ENCODE results near the gene CNN2. TPM values are rescaled to one million over a fixed set of nuclear protein-coding genes. Genes with fewer than 3 reads are reported as not detected.

Gene CNN2
- total RNA-seq, 2 experiments from 2014 or later = 123 to 130 TPM

DNA sequence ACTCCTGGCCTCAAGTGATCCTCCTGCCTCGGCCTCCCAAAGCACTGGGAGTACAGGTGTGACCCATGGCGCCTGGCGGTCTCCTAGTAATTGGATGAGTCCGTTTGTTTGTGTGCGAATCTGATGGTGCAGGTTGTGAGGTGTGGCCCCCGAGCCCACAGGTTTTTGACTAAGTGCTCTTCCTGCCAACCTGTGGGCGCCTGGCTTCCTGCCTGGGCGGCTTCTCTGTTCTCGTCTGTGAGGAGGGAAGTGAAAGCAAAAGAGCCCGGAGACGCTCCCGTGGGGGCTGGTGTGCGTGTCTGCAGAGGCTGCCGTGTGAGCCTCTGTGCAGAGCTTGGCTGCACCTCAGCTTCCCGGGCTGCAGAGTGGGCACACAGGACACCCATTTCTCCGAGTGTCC is 50.5 kb downstream of the CNN2 start:
- peak overlapping the region; percentile 68 for H3K4me3 Mint-ChIP-seq
- peak overlapping the region; percentile 90 for H3K27ac Mint-ChIP-seq
- no peaks in the 10 kb centered on the region for H3K27me3 Mint-ChIP-seq
- H3K4me1 Mint-ChIP-seq (ENCODE audit: low read depth) = peaks cover 68% of the 10 kb centered on the region
- H3K9me3 Mint-ChIP-seq = no peaks in the 10 kb centered on the region
- intact Hi-C loops (cut with micrococcal nuclease) = loop anchor here (1.0 to 2.0 kb wide), 7 partner anchors 8 to 56 kb away; partner anchors contain the start of genes GPX4, POLR2E, RNU6-2 and TMEM259
- ChIA-PET CTCF (interaction anchor here (0.6 to 2.9 kb wide), 3 partner anchors 10 to 80 kb away, joined by 3 to 11 read pairs (median 10); partner anchors contain the start of gene ARHGAP45), POLR2A (interaction anchor here (0.6 to 6.7 kb wide), 7 partner anchors 10 to 57 kb away, joined by 3 to 55 read pairs (median 5); partner anchors contain the start of gene ARHGAP45)
- peaks cover 62% of the 10 kb centered on the region for H3K36me3 Mint-ChIP-seq
- DNase-seq = peak; percentile 96

DNA sequence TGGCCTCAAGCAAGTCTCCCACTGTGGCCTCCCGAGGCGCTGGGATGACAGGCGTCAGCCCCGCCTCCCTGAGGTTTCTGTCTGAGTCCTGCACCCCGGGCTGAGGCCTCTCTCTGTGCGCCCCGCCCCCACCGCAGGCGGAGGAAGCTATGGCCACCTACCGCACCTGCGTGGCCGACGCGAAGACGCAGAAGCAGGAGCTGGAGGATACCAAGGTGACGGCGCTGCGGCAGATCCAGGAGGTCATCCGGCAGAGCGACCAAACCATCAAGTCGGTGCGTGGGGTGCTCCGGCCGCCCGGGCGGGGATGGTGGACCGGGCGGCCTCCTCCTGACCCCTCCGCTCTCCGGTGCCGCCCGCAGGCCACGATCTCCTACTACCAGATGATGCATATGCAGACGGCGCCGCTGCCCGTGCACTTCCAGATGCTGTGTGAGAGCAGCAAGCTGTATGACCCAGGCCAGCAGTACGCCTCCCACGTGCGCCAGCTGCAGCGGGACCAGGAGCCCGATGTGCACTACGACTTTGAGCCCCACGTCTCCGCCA is 53.2 kb downstream of the CNN2 start:
- H3K4me1 Mint-ChIP-seq (ENCODE audit: low read depth) = peaks cover 63% of the 10 kb centered on the region
- H3K36me3 Mint-ChIP-seq = peaks cover 61% of the 10 kb centered on the region
- POLR2A ChIA-PET = interaction anchor here (1.4 to 6.7 kb wide), 2 partner anchors 9 to 13 kb away, joined by 5 to 55 read pairs; partner anchors contain the start of gene ARHGAP45
- CTCF ChIA-PET = interaction anchor here (0.6 to 4.8 kb wide), 5 partner anchors 10 to 34 kb away, joined by 3 to 25 read pairs (median 4); partner anchors contain the start of gene ARHGAP45
- H3K27me3 Mint-ChIP-seq = no peaks in the 10 kb centered on the region
- H3K4me3 Mint-ChIP-seq = peak overlapping the region; percentile 35
- intact Hi-C loops (cut with micrococcal nuclease) = no loop called here
- no peaks in the 10 kb centered on the region for H3K9me3 Mint-ChIP-seq
- DNase-seq = peak; percentile 93
- peak overlapping the region; percentile 54 for H3K27ac Mint-ChIP-seq

DNA sequence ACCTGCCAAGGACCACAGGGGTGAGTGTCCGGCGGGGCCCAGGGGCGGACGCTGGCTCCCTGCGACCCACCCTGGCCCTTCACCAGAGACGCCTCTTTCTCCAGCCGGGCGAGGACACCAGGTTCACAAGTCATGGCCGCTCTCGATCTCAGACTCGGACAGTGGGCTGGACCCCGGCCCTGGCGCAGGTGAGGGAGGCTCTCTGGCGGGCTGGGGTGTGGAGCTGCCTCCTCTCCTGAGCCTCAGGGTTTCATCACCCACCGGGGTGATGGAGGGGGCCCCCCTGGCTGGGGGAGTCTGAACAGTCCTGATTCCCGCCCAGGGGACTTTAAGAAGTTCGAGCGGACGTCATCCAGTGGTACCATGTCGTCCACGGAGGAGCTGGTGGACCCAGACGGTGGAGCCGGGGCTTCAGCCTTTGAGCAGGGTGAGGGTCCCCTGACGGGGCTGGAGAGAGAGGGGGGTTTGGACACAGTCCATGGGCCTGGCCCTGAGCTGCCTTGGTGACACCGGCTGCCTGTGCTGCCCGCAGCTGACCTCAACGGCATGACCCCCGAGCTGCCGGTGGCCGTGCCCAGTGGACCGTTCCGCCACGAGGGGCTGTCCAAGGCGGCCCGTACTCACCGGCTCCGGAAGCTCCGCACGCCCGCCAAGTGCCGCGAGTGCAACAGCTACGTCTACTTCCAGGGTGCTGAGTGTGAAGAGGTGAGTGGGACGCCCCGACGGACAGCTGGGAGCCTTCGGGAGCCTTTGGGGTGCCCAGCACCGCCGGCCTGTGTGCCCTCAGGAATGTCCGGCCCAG is 54.2 kb downstream of the CNN2 start:
- intact Hi-C loops (cut with micrococcal nuclease) = no loop called here
- Mint-ChIP-seq H3K9me3 (no peaks in the 10 kb centered on the region), H3K36me3 (peaks cover 68% of the 10 kb centered on the region), H3K27me3 (no peaks in the 10 kb centered on the region), H3K4me1 (ENCODE audit: low read depth) (peaks cover 67% of the 10 kb centered on the region), H3K27ac (no peak overlapping the region), H3K4me3 (no peak overlapping the region)
- no peak for DNase-seq
- ChIA-PET CTCF (interaction anchor here (1.0 to 4.8 kb wide), 5 partner anchors 10 to 112 kb away, joined by 3 to 25 read pairs (median 4); partner anchors contain the start of gene ARHGAP45), POLR2A (interaction anchor here (0.8 to 6.7 kb wide), 4 partner anchors 8 to 59 kb away, joined by 3 to 55 read pairs (median 6); partner anchors contain the start of genes ARHGAP45 and RNU6-2)

DNA sequence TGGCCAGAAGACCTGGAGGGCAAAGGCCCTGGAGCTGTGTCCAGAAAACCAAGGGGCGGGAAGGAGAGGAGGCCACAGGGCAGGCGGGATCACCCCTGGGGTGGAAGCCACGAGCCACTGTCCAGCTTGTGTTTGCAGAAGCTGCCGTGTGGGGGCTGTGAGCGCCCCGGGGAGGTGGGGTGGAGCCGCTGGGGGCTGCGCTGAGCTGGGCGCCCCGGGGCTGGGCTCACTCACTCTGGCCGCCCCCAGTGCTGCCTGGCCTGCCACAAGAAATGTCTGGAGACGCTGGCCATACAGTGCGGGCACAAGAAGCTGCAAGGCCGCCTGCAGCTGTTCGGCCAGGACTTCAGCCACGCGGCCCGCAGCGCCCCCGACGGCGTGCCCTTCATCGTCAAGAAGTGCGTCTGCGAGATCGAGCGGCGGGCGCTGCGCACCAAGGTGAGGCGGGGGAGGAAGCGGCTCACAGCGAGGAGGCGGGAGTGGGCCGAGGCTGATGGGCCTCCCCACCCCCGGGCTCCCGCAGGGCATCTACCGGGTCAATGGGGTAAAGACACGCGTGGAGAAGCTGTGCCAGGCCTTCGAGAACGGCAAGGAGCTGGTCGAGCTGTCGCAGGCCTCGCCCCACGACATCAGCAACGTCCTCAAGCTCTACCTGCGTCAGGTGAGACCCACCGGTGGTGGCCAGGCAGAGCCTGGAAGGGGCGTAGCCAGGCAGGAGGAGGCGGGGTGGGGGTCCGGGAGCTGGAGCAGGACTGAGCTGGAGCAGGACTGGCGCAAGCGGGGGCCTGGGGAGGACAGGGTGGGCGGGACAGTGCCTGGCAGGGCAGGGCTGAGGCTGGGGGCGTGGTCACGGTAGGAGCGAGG is 55.1 kb downstream of the CNN2 start:
- POLR2A ChIA-PET = interaction anchor here (0.6 to 6.7 kb wide), 4 partner anchors 13 to 172 kb away, joined by 3 to 55 read pairs (median 5); partner anchors contain the start of genes ARHGAP45 and GPX4
- H3K36me3 Mint-ChIP-seq = peaks cover 62% of the 10 kb centered on the region
- DNase-seq = no peak
- H3K4me1 Mint-ChIP-seq (ENCODE audit: low read depth) = peaks cover 60% of the 10 kb centered on the region
- no peaks in the 10 kb centered on the region for H3K27me3 Mint-ChIP-seq
- intact Hi-C loops (cut with micrococcal nuclease) = loop anchor here (1.0 kb wide), 2 partner anchors 14 kb away; partner anchors contain the start of genes ARHGAP45 and POLR2E
- CTCF ChIA-PET = interaction anchor here (0.9 to 4.8 kb wide), 4 partner anchors 10 to 111 kb away, joined by 3 to 25 read pairs (median 4); partner anchors contain the start of gene ARHGAP45
- no peak overlapping the region for H3K27ac Mint-ChIP-seq
- no peak overlapping the region for H3K4me3 Mint-ChIP-seq
- no peaks in the 10 kb centered on the region for H3K9me3 Mint-ChIP-seq

DNA sequence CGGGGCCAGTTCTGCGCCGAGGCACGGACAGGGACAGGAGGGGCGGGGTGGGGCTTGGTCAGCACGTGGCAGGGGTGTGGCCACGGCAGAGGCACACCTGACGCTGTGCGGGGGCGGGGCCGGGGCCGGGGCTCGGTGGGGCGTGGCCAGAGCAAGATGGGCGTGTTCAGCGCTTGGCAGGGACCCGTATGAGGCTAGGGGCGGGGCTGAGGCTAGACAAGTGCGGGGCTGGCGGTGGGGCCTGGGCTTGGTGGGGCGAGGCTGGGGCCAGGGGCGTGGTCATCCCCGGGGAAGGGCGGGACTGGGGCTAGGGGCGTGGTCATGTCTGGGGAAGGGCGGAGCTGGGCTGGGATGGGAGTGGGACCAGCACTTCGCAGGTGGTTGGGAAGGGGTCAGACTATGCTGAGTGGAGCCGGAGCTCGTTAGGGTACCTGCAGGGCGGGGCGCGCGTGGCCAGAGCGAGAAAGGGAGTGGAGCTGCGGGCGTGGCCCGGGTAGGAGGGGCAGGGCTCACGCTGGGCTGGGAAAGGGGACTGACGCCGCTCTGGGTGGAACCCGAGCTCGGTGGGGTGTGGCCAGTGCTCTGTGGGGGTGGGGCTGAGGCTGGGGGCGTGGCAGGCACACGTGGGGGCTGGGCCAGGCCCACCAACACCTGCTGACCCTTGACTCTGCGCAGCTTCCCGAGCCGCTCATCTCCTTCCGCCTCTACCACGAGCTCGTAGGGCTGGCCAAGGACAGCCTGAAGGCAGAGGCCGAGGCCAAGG is 55.9 kb downstream of the CNN2 start:
- CTCF ChIA-PET = interaction anchor here (0.9 to 4.8 kb wide), 4 partner anchors 9 to 31 kb away, joined by 3 to 25 read pairs (median 4); partner anchors contain the start of gene ARHGAP45
- peaks cover 58% of the 10 kb centered on the region for H3K36me3 Mint-ChIP-seq
- no peak overlapping the region for H3K4me3 Mint-ChIP-seq
- peak; percentile 92 for DNase-seq
- H3K27ac Mint-ChIP-seq = no peak overlapping the region
- POLR2A ChIA-PET = interaction anchor here (0.6 to 6.7 kb wide), 5 partner anchors 12 to 171 kb away, joined by 3 to 55 read pairs (median 3); partner anchors contain the start of genes ARHGAP45, GPX4 and POLR2E
- H3K9me3 Mint-ChIP-seq = no peaks in the 10 kb centered on the region
- intact Hi-C loops (cut with micrococcal nuclease) = loop anchor here (1.0 kb wide), 2 partner anchors 13 to 15 kb away; partner anchors contain the start of genes ARHGAP45 and POLR2E
- H3K27me3 Mint-ChIP-seq = no peaks in the 10 kb centered on the region
- H3K4me1 Mint-ChIP-seq (ENCODE audit: low read depth) = peaks cover 54% of the 10 kb centered on the region

DNA sequence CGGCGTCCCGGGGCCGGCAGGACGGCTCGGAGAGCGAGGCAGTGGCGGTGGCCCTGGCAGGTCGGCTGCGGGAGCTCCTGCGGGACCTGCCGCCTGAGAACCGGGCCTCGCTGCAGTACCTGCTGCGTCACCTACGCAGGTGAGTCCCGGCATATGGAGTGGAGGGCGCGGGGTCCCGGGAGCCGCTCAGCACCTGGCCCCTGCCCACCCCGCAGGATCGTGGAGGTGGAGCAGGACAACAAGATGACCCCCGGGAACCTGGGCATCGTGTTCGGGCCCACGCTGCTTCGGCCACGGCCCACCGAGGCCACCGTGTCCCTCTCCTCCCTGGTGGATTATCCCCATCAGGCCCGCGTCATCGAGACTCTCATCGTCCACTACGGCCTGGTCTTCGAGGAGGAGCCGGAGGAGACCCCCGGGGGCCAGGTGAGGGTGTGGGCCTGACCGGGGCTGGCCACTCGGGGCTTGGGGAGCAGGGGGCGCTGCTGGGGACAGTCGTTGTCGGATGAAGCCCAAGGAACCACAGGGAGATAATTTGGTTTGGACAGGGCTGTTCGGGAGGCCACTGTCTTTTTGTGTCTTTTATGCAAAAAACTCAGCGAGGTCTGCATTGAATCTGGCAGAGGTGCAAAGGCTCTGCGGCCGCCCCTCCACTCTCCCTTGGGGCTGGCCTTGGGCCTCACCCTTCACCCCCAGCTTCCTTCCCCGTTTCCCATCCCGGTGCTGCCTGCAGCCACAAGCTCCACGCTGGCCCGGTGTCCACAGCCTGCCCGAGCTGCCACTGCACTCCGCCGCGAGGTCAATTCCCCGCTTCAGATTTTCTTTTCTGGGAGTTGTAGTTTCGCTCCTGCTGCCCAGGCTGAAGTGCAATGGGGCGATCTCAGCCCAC is 56.8 kb downstream of the CNN2 start:
- H3K4me1 Mint-ChIP-seq (ENCODE audit: low read depth) = peaks cover 56% of the 10 kb centered on the region

DNA sequence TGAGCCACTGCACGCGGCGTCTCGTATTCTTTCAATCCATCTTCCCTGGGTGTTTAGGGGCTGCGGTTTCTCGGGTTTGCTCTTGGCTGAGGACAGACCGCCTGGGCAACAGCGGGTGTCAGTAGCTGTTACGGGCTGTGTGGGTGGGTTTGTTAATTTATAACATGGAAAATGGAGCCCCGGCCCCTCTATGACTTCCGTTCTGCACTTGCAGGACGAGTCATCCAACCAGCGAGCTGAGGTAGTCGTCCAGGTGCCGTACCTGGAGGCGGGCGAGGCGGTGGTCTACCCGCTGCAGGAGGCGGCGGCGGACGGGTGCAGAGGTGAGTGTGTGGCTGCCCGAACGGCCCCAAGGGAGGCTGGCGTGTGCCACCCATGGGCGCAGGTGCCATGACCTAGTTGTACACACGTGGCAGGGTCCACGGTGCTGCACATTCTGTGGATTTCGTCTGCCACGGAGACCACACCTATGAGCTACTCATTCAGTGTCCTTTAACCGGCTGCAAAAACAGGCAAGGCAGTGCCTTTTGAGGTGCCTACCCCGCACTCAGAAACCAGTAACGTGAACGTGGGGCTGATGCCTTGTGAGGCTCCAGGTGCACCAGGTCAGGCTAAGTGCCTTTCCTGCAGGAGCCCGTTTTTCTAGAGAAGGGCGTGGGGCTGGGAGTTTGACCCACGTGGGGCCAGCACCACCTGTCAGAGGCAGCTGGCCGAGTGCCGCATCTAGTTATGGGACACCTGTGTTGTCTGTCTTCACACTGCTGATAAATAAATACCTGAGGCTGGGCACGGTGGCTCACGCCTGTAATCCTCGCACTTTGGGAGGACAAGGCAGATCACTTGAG is 57.8 kb downstream of the CNN2 start:
- Mint-ChIP-seq H3K4me3 (no peak overlapping the region), H3K9me3 (no peaks in the 10 kb centered on the region), H3K27me3 (no peaks in the 10 kb centered on the region), H3K27ac (peak overlapping the region; percentile 3), H3K36me3 (peaks cover 57% of the 10 kb centered on the region), H3K4me1 (ENCODE audit: low read depth) (peaks cover 60% of the 10 kb centered on the region)
- DNase-seq = peak; percentile 51
- CTCF ChIA-PET = interaction anchor here (0.8 to 6.9 kb wide), 2 partner anchors 10 to 18 kb away, joined by 3 to 41 read pairs; partner anchors contain the start of gene ARHGAP45
- intact Hi-C loops (cut with micrococcal nuclease) = no loop called here
- POLR2A ChIA-PET = interaction anchor here (0.6 to 4.6 kb wide), 2 partner anchors 10 to 185 kb away, joined by 3 to 26 read pairs; partner anchors contain the start of genes CIRBP and POLR2E

More for the DNA sequence above, 56.8 kb downstream of the CNN2 start:
- H3K27ac Mint-ChIP-seq = no peak overlapping the region
- no peaks in the 10 kb centered on the region for H3K9me3 Mint-ChIP-seq
- intact Hi-C loops (cut with micrococcal nuclease) = loop anchor here (1.0 kb wide), 2 partner anchors 12 to 16 kb away; partner anchors contain the start of genes ARHGAP45 and POLR2E
- H3K27me3 Mint-ChIP-seq = no peaks in the 10 kb centered on the region
- POLR2A ChIA-PET = interaction anchor here (0.6 to 6.7 kb wide), 5 partner anchors 11 to 167 kb away, joined by 3 to 55 read pairs (median 3); partner anchors contain the start of genes ARHGAP45, GPX4 and POLR2E
- DNase-seq = no peak
- no peak overlapping the region for H3K4me3 Mint-ChIP-seq
- peaks cover 58% of the 10 kb centered on the region for H3K36me3 Mint-ChIP-seq
- CTCF ChIA-PET = interaction anchor here (0.6 to 6.9 kb wide), 5 partner anchors 8 to 288 kb away, joined by 3 to 41 read pairs (median 6); partner anchors contain the start of gene ARHGAP45

DNA sequence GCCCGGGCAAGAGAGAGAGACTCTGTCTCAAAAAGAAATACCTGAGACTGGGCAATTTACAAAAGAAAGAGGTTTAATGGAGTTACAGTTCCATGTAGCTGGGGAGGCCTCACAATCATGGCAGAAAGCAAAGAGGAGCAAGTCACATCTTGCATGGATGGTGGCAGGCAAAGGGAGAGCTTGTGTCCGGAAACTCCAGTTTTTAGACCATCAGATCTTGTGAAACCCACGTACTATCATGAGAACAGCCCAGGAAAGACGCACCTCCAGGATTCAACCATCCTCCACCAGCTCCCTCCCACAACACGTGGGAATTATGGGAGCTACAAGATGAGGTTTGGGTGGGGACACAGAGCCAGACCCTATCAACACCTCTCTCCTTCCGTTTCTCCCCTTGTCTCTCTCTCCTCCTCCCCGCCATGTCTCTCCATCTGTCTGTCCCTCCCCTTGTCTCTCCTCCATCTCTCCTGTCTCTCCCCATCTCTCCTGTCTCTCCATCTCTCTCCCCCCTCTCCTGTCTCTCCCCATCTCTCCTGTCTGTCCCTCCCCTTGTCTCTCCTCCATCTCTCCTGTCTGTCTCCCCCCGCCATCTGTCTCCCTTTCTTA is 58.7 kb downstream of the CNN2 start:
- DNase-seq = no peak
- POLR2A ChIA-PET = interaction anchor here (1.0 to 4.6 kb wide), 3 partner anchors 9 to 45 kb away, joined by 3 to 26 read pairs (median 18); partner anchors contain the start of gene POLR2E
- CTCF ChIA-PET = interaction anchor here (0.8 to 6.9 kb wide), 2 partner anchors 9 to 19 kb away, joined by 3 to 41 read pairs; partner anchors contain the start of gene ARHGAP45
- intact Hi-C loops (cut with micrococcal nuclease) = no loop called here
- no peaks in the 10 kb centered on the region for H3K27me3 Mint-ChIP-seq
- H3K36me3 Mint-ChIP-seq = peaks cover 49% of the 10 kb centered on the region
- peak overlapping the region; percentile 66 for H3K27ac Mint-ChIP-seq
- H3K4me3 Mint-ChIP-seq = peak overlapping the region; percentile 9
- no peaks in the 10 kb centered on the region for H3K9me3 Mint-ChIP-seq
- H3K4me1 Mint-ChIP-seq (ENCODE audit: low read depth) = peaks cover 52% of the 10 kb centered on the region

Data from activated CD4-positive, alpha-beta memory T cell treated with anti-CD3 and anti-CD28 coated beads for 36 hours (primary cell).